ENCODE data around the gene STXBP5. TPM values are rescaled to one million over a fixed set of nuclear protein-coding genes. Genes with fewer than 3 reads are reported as not detected.

The STXBP5 gene
- total and polyA plus RNA-seq, 2 of the 4 experiments (the other 2 are of a cell fraction) = 13.2 to 46.4 TPM

- H2AK9ac ChIP-seq (replicated peaks; ENCODE audit: low read depth, low read length, poor library complexity) = no peak overlapping the region
- no peak overlapping the region for H3K23ac ChIP-seq (ENCODE audit: low read depth, low read length)
- H3K18ac ChIP-seq (ENCODE audit: low read depth, low read length) = no peak overlapping the region
- no peak overlapping the region for H3K4ac ChIP-seq (ENCODE audit: low read depth, low read length)
- ATAC-seq (ENCODE audit: low read depth) (no peak), DNase-seq (no peak)
- H3K9me3 ChIP-seq (ENCODE audit: control insufficient read depth, insufficient read depth, low read length) = no peaks in the 10 kb centered on the region
- CTCF ChIA-PET = no interaction called here
- no peak overlapping the region for H4K5ac ChIP-seq (ENCODE audit: low read depth, low read length)
- no peaks in the 10 kb centered on the region for H3K79me1 ChIP-seq (ENCODE audit: low read depth in 1 of 2, low read length in 2 of 2)
- in situ Hi-C loops (cut with MboI; ENCODE audit: low sequenced_read_pairs) (no loop called here), intact Hi-C loops (cut with micrococcal nuclease) (no loop called here), dilution Hi-C loops (cut with HindIII; ENCODE audit: low sequenced_read_pairs, unreplicated experiment) (no loop called here)
- no peak overlapping the region for H3K9ac ChIP-seq (ENCODE audit: low read depth, low read length)
- TF ChIP-seq FOS (IDR thresholded peaks at IDR 0.05; ENCODE audit: low read depth, low read length) = no peak
- TF ChIP-seq RCOR1 (IDR thresholded peaks at IDR 0.05; ENCODE audit: insufficient replicate concordance, low read length) = no peak
- no peak for TF ChIP-seq SMC3 (IDR thresholded peaks at IDR 0.05; ENCODE audit: low read depth, low read length)
- no peak for TF ChIP-seq CTCF (conservative IDR thresholded peaks at IDR 0.05; ENCODE audit: low read depth, low read length)
- no peak for TF ChIP-seq BHLHE40 (IDR thresholded peaks at IDR 0.05; ENCODE audit: low read depth, low read length)
- no peak for TF ChIP-seq RAD21 (IDR thresholded peaks at IDR 0.05; ENCODE audit: low read length)
- no peak for TF ChIP-seq MAFK (IDR thresholded peaks at IDR 0.05; ENCODE audit: low read depth, low read length)
- no peak for TF ChIP-seq MAZ (IDR thresholded peaks at IDR 0.05; ENCODE audit: borderline replicate concordance, low read depth, low read length)
- TF ChIP-seq NFE2L2 (IDR thresholded peaks at IDR 0.05; ENCODE audit: low read depth, low read length) = no peak
- no peak for TF ChIP-seq CHD1 (IDR thresholded peaks at IDR 0.05; ENCODE audit: low read depth, low read length)
- no TSS peak for BruUV-seq (replicated peaks)
- no peak overlapping the region for H4K91ac ChIP-seq (ENCODE audit: insufficient read depth, low read depth, low read length)
- no peak overlapping the region for H4K8ac ChIP-seq (ENCODE audit: low read depth in 2 of 2, low read length in 2 of 2)
- no peak overlapping the region for H3K4me2 ChIP-seq (ENCODE audit: low read depth, low read length)
- H3K9me1 ChIP-seq (ENCODE audit: insufficient read depth, low read length) = no peaks in the 10 kb centered on the region
- H3K27ac ChIP-seq (ENCODE audit: insufficient read depth, low read length) = no peak overlapping the region
- no peak overlapping the region for H3K4me3 ChIP-seq (ENCODE audit: insufficient read depth, low read depth, low read length)
- no peaks in the 10 kb centered on the region for H4K20me1 ChIP-seq (ENCODE audit: insufficient read depth, low read length)
- no CpG with 5 or more reads among the region's 2 CpGs for WGBS, 2 experiments (ENCODE audit: extremely low coverage in 2 of 2, insufficient read length in 1 of 2)
- no peak overlapping the region for H3K56ac ChIP-seq (ENCODE audit: extremely low read depth, insufficient read depth, low read length)
- peaks cover 4% of the 10 kb centered on the region for H3K27me3 ChIP-seq (ENCODE audit: control insufficient read depth, insufficient read depth, low read length)
- H2AK5ac ChIP-seq (ENCODE audit: low read depth, low read length) = no peak overlapping the region
- H3K4me1 ChIP-seq (ENCODE audit: control insufficient read depth, insufficient read depth, low read length) = no peaks in the 10 kb centered on the region
- H3K36me3 ChIP-seq (ENCODE audit: control insufficient read depth, insufficient read depth, low read length) = no peaks in the 10 kb centered on the region
- H3K14ac ChIP-seq (replicated peaks; ENCODE audit: low read depth, low read length) = no peak overlapping the region
- no peak overlapping the region for H2BK15ac ChIP-seq (ENCODE audit: low read depth, low read length)
- no peak overlapping the region for H2AFZ ChIP-seq (replicated peaks; ENCODE audit: low read length, poor library complexity)
- no peak overlapping the region for H2BK120ac ChIP-seq (ENCODE audit: low read depth, low read length)
- H2BK20ac ChIP-seq (ENCODE audit: low read depth, low read length) = no peak overlapping the region
- no peak overlapping the region for H2BK5ac ChIP-seq (ENCODE audit: low read depth, low read length, poor library complexity, severe bottlenecking)
- POLR2A ChIA-PET (ENCODE audit: unreplicated experiment) = no interaction called here
Measured at GRCh38 chr6:147430811-147431210, 226.6 kb downstream of the STXBP5 start.

Data from IMR-90 (cell line).